DOHH2 (cell line): ENCODE measurements around the gene IPO11.
"Not testable (repeated sequence)": the region's sequence is repeated elsewhere in the genome, so short reads cannot be mapped to it uniquely, and the experiment has no call there.

Source experiments
- EZH2phosphoT487 ChIP-seq: fragments of 200-600 bp; sonication (generic); IDR thresholded peaks from 2 replicates; pipeline ENCODE4 v1.6.1; 2017; ENCODE audit warnings: borderline replicate concordance, mild to moderate bottlenecking, antibody characterized with exemption, low read length, moderate library complexity, mixed read lengths
- TF ChIP-seq, protein P1 (sequence below): fragments of 200-600 bp; sonication (generic); IDR thresholded peaks from one replicate; pipeline ENCODE4 v1.5.1; 2014; ENCODE audit warnings: antibody characterized with exemption, mild to moderate bottlenecking, low read depth, low read length; ENCODE audit not compliant: poor library complexity, severe bottlenecking

DNA sequence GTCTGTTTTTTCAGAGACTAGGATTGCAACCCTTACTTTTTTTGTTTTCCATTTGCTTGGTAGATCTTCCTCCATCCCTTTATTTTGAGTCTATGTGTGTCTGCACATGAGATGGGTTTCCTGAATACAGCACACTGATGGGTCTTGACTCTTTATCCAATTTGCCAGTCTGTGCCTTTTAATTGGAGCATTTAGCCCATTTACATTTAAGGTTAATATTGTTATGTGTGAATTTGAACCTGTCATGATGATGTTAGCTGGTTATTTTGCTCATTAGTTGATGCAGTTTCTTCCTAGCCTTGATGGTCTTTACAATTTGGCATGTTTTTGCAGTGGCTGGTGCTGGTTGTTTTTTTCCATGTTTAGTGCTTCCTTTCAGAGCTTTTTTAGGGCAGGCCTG lies 264.0 kb downstream of the IPO11 start:
- TF ChIP-seq, protein P1, sequence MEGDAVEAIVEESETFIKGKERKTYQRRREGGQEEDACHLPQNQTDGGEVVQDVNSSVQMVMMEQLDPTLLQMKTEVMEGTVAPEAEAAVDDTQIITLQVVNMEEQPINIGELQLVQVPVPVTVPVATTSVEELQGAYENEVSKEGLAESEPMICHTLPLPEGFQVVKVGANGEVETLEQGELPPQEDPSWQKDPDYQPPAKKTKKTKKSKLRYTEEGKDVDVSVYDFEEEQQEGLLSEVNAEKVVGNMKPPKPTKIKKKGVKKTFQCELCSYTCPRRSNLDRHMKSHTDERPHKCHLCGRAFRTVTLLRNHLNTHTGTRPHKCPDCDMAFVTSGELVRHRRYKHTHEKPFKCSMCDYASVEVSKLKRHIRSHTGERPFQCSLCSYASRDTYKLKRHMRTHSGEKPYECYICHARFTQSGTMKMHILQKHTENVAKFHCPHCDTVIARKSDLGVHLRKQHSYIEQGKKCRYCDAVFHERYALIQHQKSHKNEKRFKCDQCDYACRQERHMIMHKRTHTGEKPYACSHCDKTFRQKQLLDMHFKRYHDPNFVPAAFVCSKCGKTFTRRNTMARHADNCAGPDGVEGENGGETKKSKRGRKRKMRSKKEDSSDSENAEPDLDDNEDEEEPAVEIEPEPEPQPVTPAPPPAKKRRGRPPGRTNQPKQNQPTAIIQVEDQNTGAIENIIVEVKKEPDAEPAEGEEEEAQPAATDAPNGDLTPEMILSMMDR = not testable (repeated sequence)
- not testable (repeated sequence) for TF ChIP-seq EZH2phosphoT487
